Uterus (tissue), 4 donors: ENCODE measurements around the gene DCTN2. TPM values are rescaled to one million over a fixed set of nuclear protein-coding genes. Genes with fewer than 3 reads are reported as not detected.
"Not testable (repeated sequence)": the region's sequence is repeated elsewhere in the genome, so short reads cannot be mapped to it uniquely, and the experiment has no call there.

Source experiments
- DNase-seq, 2 donors: peaks; one replicate each; pipeline ENCODE4 v3.0.0-alpha.2; 2019 to 2020
- H3K27ac ChIP-seq, 2 donors: fragments of 200-600 bp; sonication (generic); 1 replicate in 1 of 2; 2 replicates in 1 of 2; pipeline ENCODE4 v1.5.1; 2016 to 2018
- H3K27me3 ChIP-seq, 2 donors: fragments of 200-600 bp; sonication (generic); one replicate each; pipeline ENCODE4 v1.5.1; 2018 to 2019; ENCODE audit warnings: control low read depth in 1 of 2
- H3K36me3 ChIP-seq, 2 donors: fragments of 200-600 bp; sonication (generic); one replicate each; pipeline ENCODE4 v1.5.1; 2019; ENCODE audit warnings: control low read depth in 1 of 2
- H3K4me1 ChIP-seq, 2 donors: fragments of 200-600 bp; sonication (generic); one replicate each; pipeline ENCODE4 v1.5.1; 2018 to 2019; ENCODE audit warnings: control low read depth in 1 of 2
- H3K4me3 ChIP-seq, 2 donors: fragments of 200-600 bp; sonication (generic); 1 replicate in 1 of 2; 2 replicates in 1 of 2; pipeline ENCODE4 v1.5.1; 2018 to 2019; ENCODE audit warnings: mild to moderate bottlenecking in 1 of 2
- H3K9me3 ChIP-seq, 2 donors: fragments of 200-600 bp; sonication (generic); one replicate each; pipeline ENCODE4 v1.5.1; 2019; ENCODE audit warnings: control low read depth in 1 of 2
- CTCF ChIP-seq, 4 experiments: fragments of 200-600 bp in 2 of 4; fragments of 450-650 bp in 2 of 4; sonication (generic) in 2 of 4; IDR thresholded peaks; one replicate each; pipeline ENCODE4 v1.5.1; 2016 to 2019; ENCODE audit warnings: antibody characterized with exemption in 4 of 4, mild to moderate bottlenecking in 2 of 4, moderate library complexity in 1 of 4
- POLR2A ChIP-seq, 2 donors: fragments of 450-650 bp; IDR thresholded peaks; one replicate each; pipeline ENCODE4 v1.6.1; 2016; ENCODE audit warnings: antibody characterized with exemption in 2 of 2, mild to moderate bottlenecking in 1 of 2, moderate library complexity in 1 of 2
- intact Hi-C: fragments of 100-400 bp; cut with DNase I; formaldehyde crosslinking; loops from one replicate; pipeline ENCODE4 v1.15.1; 2023; ENCODE audit warnings: low total_unique reads
- total RNA-seq, 4 donors: library from RNA; depleted of rRNA in 3 of 4; stranded (reverse); fragments of >200 nt in 3 of 4; gene quantifications; one replicate each; pipeline versions ENCODE4 v1.1.0 to v1.2.4, GENCODE V29; 2014 to 2023
- donor health status: DM: yes; HTN: yes; CAD: no.

The DCTN2 gene
- total RNA-seq, 4 donors from 2014 or later = 117 to 175 (median 126) TPM

- H3K4me1 ChIP-seq = no peaks in the 10 kb centered on the region
- H3K36me3 ChIP-seq = no peaks in the 10 kb centered on the region
- intact Hi-C loops = no loop called here
- H3K9me3 ChIP-seq = no peaks in the 10 kb centered on the region
- H3K27me3 ChIP-seq = no peaks in the 10 kb centered on the region
- DNase-seq = no peak
- TF ChIP-seq POLR2A (IDR thresholded peaks at IDR 0.05) (no peak), CTCF (IDR thresholded peaks at IDR 0.05) (no peak)
- H3K27ac ChIP-seq = no peak overlapping the region
- no peak overlapping the region for H3K4me3 ChIP-seq
These were observed 29.7 kb upstream of the DCTN2 start for GRCh38 chr12:57576613-57577160.

GRCh38 chr12:57575771-57576612, 29.0 kb upstream of the DCTN2 start:
- no peak overlapping the region for H3K4me3 ChIP-seq
- intact Hi-C loops = no loop called here
- no peak for TF ChIP-seq CTCF (IDR thresholded peaks at IDR 0.05)
- TF ChIP-seq POLR2A (IDR thresholded peaks at IDR 0.05) = no peak

GRCh38 chr12:57574795-57575194, 27.8 kb upstream of the DCTN2 start:
- H3K27me3 ChIP-seq = no peaks in the 10 kb centered on the region
- no peaks in the 10 kb centered on the region for H3K9me3 ChIP-seq
- no peak overlapping the region for H3K27ac ChIP-seq
- intact Hi-C loops = no loop called here
- TF ChIP-seq CTCF (IDR thresholded peaks at IDR 0.05) (no peak), POLR2A (IDR thresholded peaks at IDR 0.05) (no peak)
- H3K36me3 ChIP-seq = no peaks in the 10 kb centered on the region
- H3K4me3 ChIP-seq = no peak overlapping the region
- no peak for DNase-seq
- H3K4me1 ChIP-seq = no peaks in the 10 kb centered on the region

More at GRCh38 chr12:57575771-57576612, 29.0 kb upstream of the DCTN2 start:
- Histone ChIP-seq H3K4me1 (no peaks in the 10 kb centered on the region), H3K27me3 (no peaks in the 10 kb centered on the region), H3K36me3 (no peaks in the 10 kb centered on the region), H3K27ac (no peak overlapping the region), H3K9me3 (no peaks in the 10 kb centered on the region)
- DNase-seq = no peak

- intact Hi-C loops = no loop called here
- H3K36me3 ChIP-seq = no peaks in the 10 kb centered on the region
- no peaks in the 10 kb centered on the region for H3K27me3 ChIP-seq
- H3K4me1 ChIP-seq = no peaks in the 10 kb centered on the region
- no peak overlapping the region for H3K27ac ChIP-seq
- no peak for TF ChIP-seq CTCF (IDR thresholded peaks at IDR 0.05)
- no peak for TF ChIP-seq POLR2A (IDR thresholded peaks at IDR 0.05)
- no peaks in the 10 kb centered on the region for H3K9me3 ChIP-seq
- H3K4me3 ChIP-seq = no peak overlapping the region
- no peak for DNase-seq
These were observed 25.2 kb upstream of the DCTN2 start for GRCh38 chr12:57571926-57572762.

- H3K36me3 ChIP-seq, H3K4me3 ChIP-seq, H3K27ac ChIP-seq, DNase-seq, H3K27me3 ChIP-seq, H3K4me1 ChIP-seq, intact Hi-C loops, H3K9me3 ChIP-seq: not testable (repeated sequence)
These were observed 23.4 kb upstream of the DCTN2 start for GRCh38 chr12:57570438-57570837.
